HG03039 (cell line): ENCODE results near the gene SHANK1.

Experiments
- ATAC-seq: cut with Tn5 transposase; IDR thresholded peaks from one replicate; pipeline ENCODE4 v1.9.1; 2021; ENCODE audit warnings: mild to moderate bottlenecking, moderate library complexity; ENCODE audit not compliant: unreplicated experiment

SHANK1 gene

GRCh38 chr19:50713556-50714236 lies 5.9 kb downstream of the SHANK1 start:
- ATAC-seq = no peak

DNA sequence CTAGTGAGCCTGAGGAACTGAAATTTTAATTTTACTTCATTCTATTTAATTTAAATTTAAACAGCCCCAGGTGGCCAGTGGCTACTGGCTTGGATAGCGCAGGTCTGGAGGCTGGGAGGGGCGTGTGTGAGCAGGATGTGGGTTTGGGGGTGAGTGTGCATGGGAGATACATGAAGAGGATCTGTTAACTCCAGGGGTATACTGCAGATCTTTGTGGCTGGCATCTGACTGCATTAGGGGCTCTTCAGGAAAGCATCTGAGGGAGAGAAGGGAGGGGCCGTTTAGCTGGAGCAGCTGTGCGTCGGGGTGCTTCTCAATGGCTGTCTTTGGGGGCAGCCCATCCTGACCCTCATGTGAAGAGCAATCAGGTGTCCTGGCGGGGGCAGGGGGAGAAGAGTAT lies 6.8 kb downstream of the SHANK1 start:
- ATAC-seq = no peak

DNA sequence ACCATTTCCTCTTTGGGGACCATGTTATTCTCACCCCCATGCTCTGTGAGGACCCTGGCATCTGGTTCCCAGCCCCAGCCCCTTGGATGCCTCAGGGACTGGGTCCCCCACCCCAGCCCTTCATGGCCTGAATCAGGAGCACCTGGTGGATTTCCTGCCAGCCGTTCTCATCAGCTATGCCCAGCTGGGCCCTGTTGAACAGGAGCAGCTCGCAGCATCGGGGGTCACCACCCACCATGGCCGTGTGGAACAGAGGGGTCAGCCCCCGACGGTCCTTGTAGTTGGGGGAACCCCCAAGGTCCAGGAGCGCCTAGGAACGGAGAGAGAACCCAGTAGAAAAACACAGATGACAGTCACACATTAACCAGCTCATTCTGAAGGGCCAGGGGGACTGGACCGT lies 7.8 kb downstream of the SHANK1 start:
- ATAC-seq = no peak

- ATAC-seq = no peak
These were observed 8.4 kb downstream of the SHANK1 start for GRCh38 chr19:50711196-50711595.

- no peak for ATAC-seq
These were observed 9.0 kb downstream of the SHANK1 start for GRCh38 chr19:50710612-50711011.

DNA sequence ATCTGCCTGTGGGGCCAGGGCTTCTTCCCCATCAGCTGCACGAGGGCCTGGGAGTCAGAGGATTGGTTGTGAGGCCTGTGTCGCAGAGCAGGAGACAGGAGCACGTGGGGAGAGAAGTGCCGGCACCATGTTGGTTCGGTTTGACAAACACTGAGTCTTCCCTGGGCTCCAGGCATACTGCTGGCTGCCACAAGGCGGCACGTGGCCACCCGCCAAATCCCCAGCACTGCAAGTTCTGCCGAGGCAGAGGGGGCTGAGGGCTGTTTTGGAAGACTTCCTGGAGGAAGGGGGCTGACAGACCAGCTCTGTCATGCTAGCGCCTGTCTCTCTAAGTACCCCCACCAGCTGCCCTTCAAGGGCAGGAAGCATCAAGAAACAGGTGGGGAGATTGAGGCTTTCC lies 9.5 kb downstream of the SHANK1 start:
- no peak for ATAC-seq

DNA sequence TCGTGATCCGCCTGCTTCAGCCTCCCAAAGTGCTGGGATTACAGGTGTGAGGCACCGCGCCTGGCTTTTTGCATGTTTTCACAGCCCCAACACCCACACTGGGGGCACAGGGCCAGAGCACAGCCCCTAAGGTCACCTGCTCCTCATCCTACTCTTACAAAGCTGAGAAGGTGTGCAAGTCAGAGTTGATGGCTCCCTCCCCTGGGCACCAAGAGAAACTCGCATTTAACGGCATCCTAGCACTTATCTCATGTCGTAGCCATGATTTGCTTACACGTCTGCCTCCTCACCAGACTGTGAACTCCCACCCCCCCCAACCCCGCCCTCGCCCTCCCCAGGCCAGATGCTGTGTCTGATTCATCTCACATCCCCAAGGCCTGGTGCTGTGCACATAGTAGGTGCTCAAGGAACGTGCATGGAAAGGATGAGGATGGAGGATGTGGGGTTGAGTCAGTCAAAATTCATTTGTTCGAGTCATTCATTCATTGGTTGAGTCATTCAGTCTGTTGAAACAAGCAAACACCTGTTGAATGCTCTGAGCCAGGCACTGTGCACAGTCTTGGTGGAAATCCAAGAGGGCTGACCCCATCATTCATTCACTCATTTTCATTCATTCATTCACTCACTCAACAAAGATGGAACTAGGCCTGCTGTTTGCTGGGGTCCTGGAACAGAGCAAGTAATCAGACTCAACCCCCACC lies 11.3 kb downstream of the SHANK1 start:
- ATAC-seq = no peak

GRCh38 chr19:50706387-50706786 lies 13.2 kb downstream of the SHANK1 start:
- ATAC-seq = no peak

- no peak for ATAC-seq
These were observed 14.1 kb downstream of the SHANK1 start for GRCh38 chr19:50705422-50706019.

DNA sequence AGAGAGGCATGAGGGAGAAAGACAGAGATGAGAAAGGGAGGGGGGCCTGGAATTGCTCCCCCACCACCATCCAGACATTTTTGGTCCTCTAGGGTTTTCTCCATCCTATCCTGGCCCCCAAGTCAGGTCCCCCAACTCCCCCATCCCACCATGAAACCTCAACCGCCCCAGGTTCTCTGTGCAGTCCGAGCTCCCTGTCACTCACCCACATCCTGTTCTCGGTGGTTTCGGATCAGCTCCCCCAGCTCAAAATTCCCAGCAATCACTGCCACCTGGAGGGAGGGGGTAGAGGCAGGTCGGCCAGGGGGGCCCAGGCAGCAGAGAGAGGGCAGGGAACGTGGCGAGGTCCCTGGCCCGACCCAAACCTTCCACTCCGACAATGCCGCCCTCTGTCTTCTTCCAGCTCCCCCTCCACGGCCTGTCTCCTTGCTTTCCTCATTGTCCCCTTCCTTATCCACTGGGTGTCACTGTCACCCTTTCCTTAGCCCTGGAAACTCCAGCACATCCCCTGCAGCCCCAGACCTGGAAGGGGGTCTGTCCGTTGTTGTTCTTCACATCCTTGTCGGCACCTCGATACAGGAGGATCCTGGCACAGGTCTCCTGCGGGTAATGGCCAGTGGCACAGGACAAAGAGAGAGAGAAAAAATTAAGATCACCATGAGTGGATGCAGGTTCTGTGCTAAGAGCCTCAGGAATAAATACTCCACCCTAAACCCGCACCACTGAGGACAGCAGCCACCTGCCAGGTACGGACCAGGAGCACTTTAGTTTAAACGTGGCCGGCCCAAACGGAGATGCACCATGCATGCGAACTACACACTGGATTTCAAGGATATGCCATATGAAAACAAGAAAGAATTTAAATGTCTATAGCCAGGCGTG lies 15.4 kb downstream of the SHANK1 start:
- ATAC-seq = no peak

- no peak for ATAC-seq
These were observed 16.5 kb downstream of the SHANK1 start for GRCh38 chr19:50702871-50703829.

DNA sequence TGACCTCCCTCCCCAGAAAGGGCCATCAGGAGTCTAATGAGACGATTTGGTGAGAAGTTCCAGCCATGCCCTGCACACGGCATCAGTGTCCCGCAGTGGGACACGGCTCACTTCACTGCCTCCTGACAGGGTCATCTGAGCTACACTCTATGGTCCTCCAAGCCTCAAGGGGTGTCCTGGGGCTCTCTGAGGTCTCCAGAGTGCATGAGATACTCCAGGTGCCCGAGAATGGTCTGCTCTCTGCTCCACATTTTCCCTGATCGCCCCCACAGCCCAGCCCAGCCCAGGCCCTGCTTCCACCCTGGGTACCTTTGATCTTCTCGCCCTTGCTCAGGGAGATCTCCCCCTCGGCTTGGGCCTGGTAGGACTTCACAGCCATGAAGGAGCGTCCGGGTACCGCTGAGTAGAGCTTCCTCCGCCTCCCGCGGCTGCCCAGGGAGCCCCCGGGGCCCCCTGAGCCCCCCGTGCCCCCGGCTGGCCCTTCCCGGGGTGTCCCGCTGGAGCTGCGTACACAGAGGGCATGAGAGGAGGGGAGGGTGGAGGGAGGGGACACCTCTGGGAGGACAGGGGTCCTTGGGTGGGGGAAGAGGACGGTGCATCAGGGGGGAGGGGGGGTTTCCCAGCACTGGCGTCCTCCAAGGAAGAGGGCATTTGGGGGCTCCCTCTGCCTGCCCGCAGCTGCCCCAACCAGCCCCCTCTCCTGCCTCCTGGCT lies 17.3 kb downstream of the SHANK1 start:
- no peak for ATAC-seq

DNA sequence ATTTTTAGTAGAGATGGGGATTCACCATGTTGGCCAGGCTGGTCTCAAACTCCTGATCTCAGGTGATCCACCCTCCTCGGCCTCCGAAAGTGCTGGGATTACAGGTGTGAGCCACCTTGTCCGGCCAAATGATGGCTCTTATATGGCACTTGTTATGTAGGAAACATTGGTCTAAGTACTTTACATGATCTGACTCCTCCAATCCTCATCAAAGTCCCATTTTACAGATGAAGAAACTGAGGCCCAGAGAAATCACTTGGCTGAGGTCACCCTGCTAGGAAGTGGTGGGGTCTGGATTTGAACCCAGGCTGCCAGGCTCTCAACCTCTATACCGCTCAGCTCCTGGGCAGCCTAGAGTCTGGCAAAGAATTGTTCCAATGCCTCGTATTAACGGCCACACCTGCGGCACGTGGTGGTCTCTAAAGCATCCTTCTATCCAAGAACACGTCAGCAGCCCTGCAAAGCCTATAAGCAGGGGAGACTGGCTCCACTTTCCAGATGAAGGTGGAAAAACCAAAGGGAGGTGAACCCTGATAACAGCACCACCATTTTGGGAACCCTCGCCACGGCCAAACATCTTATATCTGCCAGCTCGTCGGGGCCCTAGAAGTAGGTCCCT lies 18.1 kb downstream of the SHANK1 start:
- ATAC-seq = no peak

DNA sequence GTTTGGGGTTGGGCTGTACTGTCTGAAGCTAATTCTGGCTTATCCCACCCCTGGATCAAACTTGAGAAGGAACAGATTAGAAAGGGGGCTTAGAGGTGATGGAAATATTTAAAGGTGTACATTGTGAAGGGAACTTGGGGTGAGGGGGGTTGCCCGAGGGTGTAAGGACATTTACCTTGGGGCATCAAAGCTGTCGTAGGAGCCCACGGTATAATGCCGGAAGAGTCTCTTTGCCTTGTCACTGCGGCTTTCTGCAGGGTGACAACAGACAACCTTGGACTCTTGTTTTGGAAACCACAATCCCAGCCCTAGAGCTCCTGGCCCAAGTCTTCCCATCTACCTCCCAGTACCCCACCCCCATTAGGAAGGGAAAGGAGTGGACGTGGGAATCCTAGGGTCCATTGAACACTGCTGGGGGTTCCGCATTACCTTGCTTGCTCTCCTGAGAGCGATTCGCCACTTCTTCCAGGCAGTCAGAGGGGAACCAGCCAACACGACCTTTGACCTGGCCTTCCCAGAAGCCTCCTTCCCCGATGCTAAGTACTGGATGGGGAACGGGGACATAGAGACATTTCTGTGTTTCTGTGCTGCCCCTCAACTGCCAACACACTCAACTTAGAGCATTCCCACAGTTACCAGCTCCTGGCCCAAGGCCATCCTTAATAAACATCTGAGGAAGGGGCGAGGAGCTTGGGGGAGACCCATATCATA lies 22.0 kb downstream of the SHANK1 start:
- ATAC-seq = no peak

- ATAC-seq = no peak
These were observed 23.5 kb downstream of the SHANK1 start for GRCh38 chr19:50696094-50696483.

GRCh38 chr19:50695251-50696093 lies 24.1 kb downstream of the SHANK1 start:
- no peak for ATAC-seq

DNA sequence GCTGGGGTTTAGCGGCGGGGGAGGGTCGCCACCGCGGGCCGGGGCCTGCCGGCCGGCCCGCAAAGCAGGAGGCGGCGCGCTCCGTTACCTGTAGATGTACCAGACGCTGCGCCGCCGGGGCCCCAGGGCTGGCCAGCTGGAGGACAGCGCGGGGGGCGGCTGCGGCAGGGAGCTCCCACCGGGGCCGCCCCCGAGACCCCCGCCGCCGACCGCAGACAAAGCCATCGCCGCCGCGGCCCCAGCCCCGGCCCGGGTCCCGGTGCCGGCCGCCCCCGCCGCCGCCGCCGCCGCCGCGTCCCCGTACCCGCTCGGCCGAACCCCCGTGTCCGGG lies 24.8 kb downstream of the SHANK1 start:
- no peak for ATAC-seq
